Cardiac muscle cell (in vitro differentiated cells and primary cell): ENCODE results near the gene VSIG2. TPM values are rescaled to one million over a fixed set of nuclear protein-coding genes. Genes with fewer than 3 reads are reported as not detected.
A peak's percentile ranks its signal among the peaks of the same experiment; 100 is the strongest.
"Not testable (repeated sequence)": the region's sequence is repeated elsewhere in the genome, so short reads cannot be mapped to it uniquely, and the experiment has no call there.

Source experiments
- DNase-seq, 2 donors: peaks; one replicate each; pipeline versions ENCODE4 v3.0.0 to v3.0.0-alpha.2; 2010 to 2017; ENCODE audit warnings: low read depth in 1 of 2, low spot score in 1 of 2
- H3K27ac ChIP-seq: fragments of 200-600 bp; sonication (generic); 2 replicates; pipeline ENCODE4 v1.5.1; 2016
- H3K27me3 ChIP-seq: fragments of 200-600 bp; sonication (generic); 2 replicates; pipeline ENCODE4 v1.6.0; 2016; ENCODE audit warnings: control low read depth
- H3K36me3 ChIP-seq: fragments of 200-600 bp; sonication (generic); 2 replicates; pipeline ENCODE4 v1.5.1; 2016; ENCODE audit warnings: control low read depth
- H3K4me1 ChIP-seq: fragments of 200-600 bp; sonication (generic); 2 replicates; pipeline ENCODE4 v1.8.1; 2017; ENCODE audit warnings: low read depth, mild to moderate bottlenecking, mixed run types
- H3K4me3 ChIP-seq: fragments of 200-600 bp; sonication (generic); 2 replicates; pipeline ENCODE4 v1.5.1; 2016; ENCODE audit warnings: mild to moderate bottlenecking
- H3K9me3 ChIP-seq: fragments of 200-600 bp; sonication (generic); 2 replicates; pipeline ENCODE4 v1.5.1; 2017; ENCODE audit warnings: low read depth, mild to moderate bottlenecking, control low read depth
- polyA plus RNA-seq: library from polyadenylated mRNA; unstranded; fragments of >200 nt; fragmentation: Nextera tagmentation; extraction: Ambion mirVana; gene quantifications from 2 replicates; pipeline ENCODE4 v1.2.1, GENCODE V29; 2016
- total RNA-seq: library from RNA; depleted of rRNA; stranded (reverse); fragments of >200 nt; gene quantifications from 2 replicates; pipeline ENCODE4 v1.2.3, GENCODE V29; 2016
- TF ChIP-seq, protein P1 (sequence below): IDR thresholded peaks from 2 replicates; pipeline ENCODE4 v1.5.1; 2012; ENCODE audit warnings: low read depth, mild to moderate bottlenecking, low read length

Gene VSIG2
- total and polyA plus RNA-seq, 2 experiments from 2014 or later = not detected

DNA sequence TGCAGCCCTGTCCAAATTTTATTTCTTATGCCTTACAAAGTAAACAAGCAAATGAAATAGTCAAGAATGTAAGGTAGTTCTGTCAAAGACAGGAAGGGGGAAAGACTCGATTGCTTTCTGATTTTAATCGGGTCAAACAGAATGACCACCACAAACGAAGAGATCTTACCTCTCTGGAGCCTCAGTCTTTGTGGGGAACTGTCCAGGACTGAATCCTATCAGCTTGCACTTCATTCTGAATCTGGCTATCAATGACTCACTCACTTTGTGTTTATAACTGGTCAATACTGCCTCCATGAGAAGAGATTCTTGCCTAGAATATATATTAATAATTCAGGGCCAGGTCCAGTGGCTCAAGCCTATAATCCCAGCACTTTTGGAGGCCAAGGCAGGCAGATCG lies 30.9 kb upstream of the VSIG2 start:
- DNase-seq = no peak
- no peaks in the 10 kb centered on the region for H3K36me3 ChIP-seq
- H3K4me1 ChIP-seq = no peaks in the 10 kb centered on the region
- TF ChIP-seq, protein P1, sequence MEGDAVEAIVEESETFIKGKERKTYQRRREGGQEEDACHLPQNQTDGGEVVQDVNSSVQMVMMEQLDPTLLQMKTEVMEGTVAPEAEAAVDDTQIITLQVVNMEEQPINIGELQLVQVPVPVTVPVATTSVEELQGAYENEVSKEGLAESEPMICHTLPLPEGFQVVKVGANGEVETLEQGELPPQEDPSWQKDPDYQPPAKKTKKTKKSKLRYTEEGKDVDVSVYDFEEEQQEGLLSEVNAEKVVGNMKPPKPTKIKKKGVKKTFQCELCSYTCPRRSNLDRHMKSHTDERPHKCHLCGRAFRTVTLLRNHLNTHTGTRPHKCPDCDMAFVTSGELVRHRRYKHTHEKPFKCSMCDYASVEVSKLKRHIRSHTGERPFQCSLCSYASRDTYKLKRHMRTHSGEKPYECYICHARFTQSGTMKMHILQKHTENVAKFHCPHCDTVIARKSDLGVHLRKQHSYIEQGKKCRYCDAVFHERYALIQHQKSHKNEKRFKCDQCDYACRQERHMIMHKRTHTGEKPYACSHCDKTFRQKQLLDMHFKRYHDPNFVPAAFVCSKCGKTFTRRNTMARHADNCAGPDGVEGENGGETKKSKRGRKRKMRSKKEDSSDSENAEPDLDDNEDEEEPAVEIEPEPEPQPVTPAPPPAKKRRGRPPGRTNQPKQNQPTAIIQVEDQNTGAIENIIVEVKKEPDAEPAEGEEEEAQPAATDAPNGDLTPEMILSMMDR = no peak
- H3K4me3 ChIP-seq = no peak overlapping the region
- H3K27ac ChIP-seq = no peak overlapping the region
- no peaks in the 10 kb centered on the region for H3K27me3 ChIP-seq
- no peaks in the 10 kb centered on the region for H3K9me3 ChIP-seq

GRCh38 chr11:124779568-124779967 lies 27.5 kb upstream of the VSIG2 start:
- TF ChIP-seq, protein P1 = no peak
- Histone ChIP-seq H3K4me3 (no peak overlapping the region), H3K27ac (no peak overlapping the region), H3K9me3 (no peaks in the 10 kb centered on the region), H3K36me3 (peaks cover 3% of the 10 kb centered on the region), H3K27me3 (no peaks in the 10 kb centered on the region), H3K4me1 (no peaks in the 10 kb centered on the region)
- peak in 1 of 2 donors; percentile 20 for DNase-seq

- Histone ChIP-seq H3K4me3 (no peak overlapping the region), H3K36me3 (peaks cover 9% of the 10 kb centered on the region)
- TF ChIP-seq, protein P1 = peak; percentile 28
These were observed 26.2 kb upstream of the VSIG2 start for GRCh38 chr11:124778281-124778680.

GRCh38 chr11:124776865-124777645 lies 25.0 kb upstream of the VSIG2 start:
- TF ChIP-seq, protein P1 = no peak
- no peaks in the 10 kb centered on the region for H3K9me3 ChIP-seq
- H3K27ac ChIP-seq = peak overlapping the region; percentile 26
- H3K27me3 ChIP-seq = no peaks in the 10 kb centered on the region
- H3K36me3 ChIP-seq = peaks cover 12% of the 10 kb centered on the region
- no peak overlapping the region for H3K4me3 ChIP-seq
- no peak for DNase-seq
- no peaks in the 10 kb centered on the region for H3K4me1 ChIP-seq

More at GRCh38 chr11:124778281-124778680, 26.2 kb upstream of the VSIG2 start:
- H3K9me3 ChIP-seq = no peaks in the 10 kb centered on the region
- no peaks in the 10 kb centered on the region for H3K4me1 ChIP-seq
- no peaks in the 10 kb centered on the region for H3K27me3 ChIP-seq
- DNase-seq = no peak
- H3K27ac ChIP-seq = no peak overlapping the region

DNA sequence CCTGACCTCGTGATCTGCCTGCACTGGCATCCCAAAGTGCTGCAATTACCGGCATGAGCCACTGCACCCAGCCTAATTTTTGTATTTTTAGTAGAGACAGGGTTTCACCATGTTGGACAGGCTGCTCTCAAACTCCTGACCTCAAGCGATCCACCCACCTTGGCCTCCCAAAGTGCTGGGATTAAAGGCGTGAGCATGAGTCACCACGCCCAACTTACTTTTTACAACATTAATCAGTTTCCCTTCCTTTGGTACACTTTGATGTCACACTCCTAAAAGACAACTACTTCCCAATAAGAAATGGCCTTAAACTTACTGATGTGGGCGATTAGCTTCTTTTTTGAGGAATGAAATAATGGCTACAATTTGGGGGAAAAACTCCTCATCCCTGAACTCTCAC lies 18.9 kb upstream of the VSIG2 start:
- H3K9me3 ChIP-seq, H3K4me3 ChIP-seq, H3K27ac ChIP-seq, H3K27me3 ChIP-seq, H3K4me1 ChIP-seq, DNase-seq: not testable (repeated sequence)
- peaks cover 32% of the 10 kb centered on the region for H3K36me3 ChIP-seq

- Histone ChIP-seq H3K27ac (no peak overlapping the region), H3K9me3 (no peaks in the 10 kb centered on the region), H3K36me3 (peaks cover 33% of the 10 kb centered on the region), H3K27me3 (no peaks in the 10 kb centered on the region), H3K4me3 (no peak overlapping the region), H3K4me1 (no peaks in the 10 kb centered on the region)
- DNase-seq = peak in 1 of 2 donors; percentile 60
- TF ChIP-seq, protein P1 = no peak
These were observed 18.0 kb upstream of the VSIG2 start for GRCh38 chr11:124769806-124770774.
